ENCODE measurements around the gene CCL25. TPM values are rescaled to one million over a fixed set of nuclear protein-coding genes. Genes with fewer than 3 reads are reported as not detected.

CCL25 gene
- total and polyA plus RNA-seq, 2 experiments from 2014 or later = 0.52 to 0.73 TPM

DNA sequence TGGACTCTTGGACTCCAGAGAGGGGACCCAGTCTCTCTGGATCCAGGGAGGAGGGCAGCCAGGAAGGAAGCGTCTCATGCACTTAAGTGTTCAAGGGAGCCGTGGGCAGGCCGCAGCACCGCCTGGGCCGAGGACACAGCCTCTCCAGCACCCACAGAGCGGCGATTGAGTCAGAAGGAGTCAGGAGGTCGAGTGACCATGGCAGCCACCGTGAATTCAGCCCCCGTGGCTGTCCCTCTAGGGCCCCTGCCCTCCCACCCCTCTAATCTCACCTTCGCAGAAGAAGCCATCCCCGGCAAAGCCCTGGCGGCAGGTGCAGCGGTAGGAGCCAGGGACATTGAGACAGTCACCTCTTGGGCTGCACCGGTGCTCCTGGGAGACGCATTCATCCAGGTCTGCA, 58.8 kb downstream of the CCL25 start:
- peaks cover 50% of the 10 kb centered on the region for H3K36me3 Mint-ChIP-seq (ENCODE audit: low read depth)

More for the DNA sequence above, 58.8 kb downstream of the CCL25 start:
- Histone ChIP-seq H3F3A (replicated peaks; ENCODE audit: low read depth) (0 out of 2 replicates have a peak, but pooled peaks cover 2% of the 10 kb centered on the region), H3K36me3 (ENCODE audit: insufficient read depth) (peaks cover 10% of the 10 kb centered on the region; the same call in 1 of the 2 replicates), H3K9me2 (ENCODE audit: insufficient read depth) (0 out of 2 replicates have a peak, but pooled peaks cover 5% of the 10 kb centered on the region), H2AFZ (no peak overlapping the region), H3K4me3 (no peak overlapping the region), H3K27me3 (ENCODE audit: insufficient read depth) (no peaks in the 10 kb centered on the region), H4K20me1 (replicated peaks; ENCODE audit: insufficient read depth) (no peaks in the 10 kb centered on the region), H3K79me2 (replicated peaks; ENCODE audit: insufficient read depth) (no peaks in the 10 kb centered on the region), H3K4me1 (ENCODE audit: insufficient read depth) (no peaks in the 10 kb centered on the region), H3K27ac (ENCODE audit: low read depth) (no peak overlapping the region), H3K4me2 (no peak overlapping the region)
- no peak for TF ChIP-seq JUNB (IDR thresholded peaks at IDR 0.05; ENCODE audit: unreplicated experiment)
- TF ChIP-seq ZNF114 (CRISPR knock-in tag; IDR thresholded peaks at IDR 0.05) = no peak
- TF ChIP-seq, protein P1, sequence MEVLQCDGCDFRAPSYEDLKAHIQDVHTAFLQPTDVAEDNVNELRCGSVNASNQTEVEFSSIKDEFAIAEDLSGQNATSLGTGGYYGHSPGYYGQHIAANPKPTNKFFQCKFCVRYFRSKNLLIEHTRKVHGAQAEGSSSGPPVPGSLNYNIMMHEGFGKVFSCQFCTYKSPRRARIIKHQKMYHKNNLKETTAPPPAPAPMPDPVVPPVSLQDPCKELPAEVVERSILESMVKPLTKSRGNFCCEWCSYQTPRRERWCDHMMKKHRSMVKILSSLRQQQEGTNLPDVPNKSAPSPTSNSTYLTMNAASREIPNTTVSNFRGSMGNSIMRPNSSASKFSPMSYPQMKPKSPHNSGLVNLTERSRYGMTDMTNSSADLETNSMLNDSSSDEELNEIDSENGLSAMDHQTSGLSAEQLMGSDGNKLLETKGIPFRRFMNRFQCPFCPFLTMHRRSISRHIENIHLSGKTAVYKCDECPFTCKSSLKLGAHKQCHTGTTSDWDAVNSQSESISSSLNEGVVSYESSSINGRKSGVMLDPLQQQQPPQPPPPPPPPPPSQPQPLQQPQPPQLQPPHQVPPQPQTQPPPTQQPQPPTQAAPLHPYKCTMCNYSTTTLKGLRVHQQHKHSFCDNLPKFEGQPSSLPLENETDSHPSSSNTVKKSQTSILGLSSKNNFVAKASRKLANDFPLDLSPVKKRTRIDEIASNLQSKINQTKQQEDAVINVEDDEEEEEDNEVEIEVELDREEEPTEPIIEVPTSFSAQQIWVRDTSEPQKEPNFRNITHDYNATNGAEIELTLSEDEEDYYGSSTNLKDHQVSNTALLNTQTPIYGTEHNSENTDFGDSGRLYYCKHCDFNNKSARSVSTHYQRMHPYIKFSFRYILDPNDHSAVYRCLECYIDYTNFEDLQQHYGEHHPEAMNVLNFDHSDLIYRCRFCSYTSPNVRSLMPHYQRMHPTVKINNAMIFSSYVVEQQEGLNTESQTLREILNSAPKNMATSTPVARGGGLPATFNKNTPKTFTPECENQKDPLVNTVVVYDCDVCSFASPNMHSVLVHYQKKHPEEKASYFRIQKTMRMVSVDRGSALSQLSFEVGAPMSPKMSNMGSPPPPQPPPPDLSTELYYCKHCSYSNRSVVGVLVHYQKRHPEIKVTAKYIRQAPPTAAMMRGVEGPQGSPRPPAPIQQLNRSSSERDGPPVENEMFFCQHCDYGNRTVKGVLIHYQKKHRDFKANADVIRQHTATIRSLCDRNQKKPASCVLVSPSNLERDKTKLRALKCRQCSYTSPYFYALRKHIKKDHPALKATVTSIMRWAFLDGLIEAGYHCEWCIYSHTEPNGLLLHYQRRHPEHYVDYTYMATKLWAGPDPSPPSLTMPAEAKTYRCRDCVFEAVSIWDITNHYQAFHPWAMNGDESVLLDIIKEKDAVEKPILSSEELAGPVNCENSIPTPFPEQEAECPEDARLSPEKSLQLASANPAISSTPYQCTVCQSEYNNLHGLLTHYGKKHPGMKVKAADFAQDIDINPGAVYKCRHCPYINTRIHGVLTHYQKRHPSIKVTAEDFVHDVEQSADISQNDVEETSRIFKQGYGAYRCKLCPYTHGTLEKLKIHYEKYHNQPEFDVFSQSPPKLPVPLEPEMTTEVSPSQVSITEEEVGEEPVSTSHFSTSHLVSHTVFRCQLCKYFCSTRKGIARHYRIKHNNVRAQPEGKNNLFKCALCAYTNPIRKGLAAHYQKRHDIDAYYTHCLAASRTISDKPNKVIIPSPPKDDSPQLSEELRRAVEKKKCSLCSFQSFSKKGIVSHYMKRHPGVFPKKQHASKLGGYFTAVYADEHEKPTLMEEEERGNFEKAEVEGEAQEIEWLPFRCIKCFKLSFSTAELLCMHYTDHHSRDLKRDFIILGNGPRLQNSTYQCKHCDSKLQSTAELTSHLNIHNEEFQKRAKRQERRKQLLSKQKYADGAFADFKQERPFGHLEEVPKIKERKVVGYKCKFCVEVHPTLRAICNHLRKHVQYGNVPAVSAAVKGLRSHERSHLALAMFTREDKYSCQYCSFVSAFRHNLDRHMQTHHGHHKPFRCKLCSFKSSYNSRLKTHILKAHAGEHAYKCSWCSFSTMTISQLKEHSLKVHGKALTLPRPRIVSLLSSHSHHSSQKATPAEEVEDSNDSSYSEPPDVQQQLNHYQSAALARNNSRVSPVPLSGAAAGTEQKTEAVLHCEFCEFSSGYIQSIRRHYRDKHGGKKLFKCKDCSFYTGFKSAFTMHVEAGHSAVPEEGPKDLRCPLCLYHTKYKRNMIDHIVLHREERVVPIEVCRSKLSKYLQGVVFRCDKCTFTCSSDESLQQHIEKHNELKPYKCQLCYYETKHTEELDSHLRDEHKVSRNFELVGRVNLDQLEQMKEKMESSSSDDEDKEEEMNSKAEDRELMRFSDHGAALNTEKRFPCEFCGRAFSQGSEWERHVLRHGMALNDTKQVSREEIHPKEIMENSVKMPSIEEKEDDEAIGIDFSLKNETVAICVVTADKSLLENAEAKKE (CRISPR knock-in tag; IDR thresholded peaks at IDR 0.05) = no peak
- TF ChIP-seq CREB1 (CRISPR knock-in tag; IDR thresholded peaks at IDR 0.05; ENCODE audit: low read depth) = no peak
- TF ChIP-seq POLR2AphosphoS5 (IDR thresholded peaks at IDR 0.05; ENCODE audit: low read depth) = no peak
- TF ChIP-seq, protein P2, sequence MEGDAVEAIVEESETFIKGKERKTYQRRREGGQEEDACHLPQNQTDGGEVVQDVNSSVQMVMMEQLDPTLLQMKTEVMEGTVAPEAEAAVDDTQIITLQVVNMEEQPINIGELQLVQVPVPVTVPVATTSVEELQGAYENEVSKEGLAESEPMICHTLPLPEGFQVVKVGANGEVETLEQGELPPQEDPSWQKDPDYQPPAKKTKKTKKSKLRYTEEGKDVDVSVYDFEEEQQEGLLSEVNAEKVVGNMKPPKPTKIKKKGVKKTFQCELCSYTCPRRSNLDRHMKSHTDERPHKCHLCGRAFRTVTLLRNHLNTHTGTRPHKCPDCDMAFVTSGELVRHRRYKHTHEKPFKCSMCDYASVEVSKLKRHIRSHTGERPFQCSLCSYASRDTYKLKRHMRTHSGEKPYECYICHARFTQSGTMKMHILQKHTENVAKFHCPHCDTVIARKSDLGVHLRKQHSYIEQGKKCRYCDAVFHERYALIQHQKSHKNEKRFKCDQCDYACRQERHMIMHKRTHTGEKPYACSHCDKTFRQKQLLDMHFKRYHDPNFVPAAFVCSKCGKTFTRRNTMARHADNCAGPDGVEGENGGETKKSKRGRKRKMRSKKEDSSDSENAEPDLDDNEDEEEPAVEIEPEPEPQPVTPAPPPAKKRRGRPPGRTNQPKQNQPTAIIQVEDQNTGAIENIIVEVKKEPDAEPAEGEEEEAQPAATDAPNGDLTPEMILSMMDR (conservative IDR thresholded peaks at IDR 0.05; ENCODE audit: low read depth in 2 of 2) = no peak
- TF ChIP-seq NANOG (IDR thresholded peaks at IDR 0.05; ENCODE audit: borderline replicate concordance) = no peak
- no peak for TF ChIP-seq EZH2 (IDR thresholded peaks at IDR 0.05; ENCODE audit: low read depth, unreplicated experiment)
- no peak for TF ChIP-seq ZNF331 (CRISPR knock-in tag; IDR thresholded peaks at IDR 0.05; ENCODE audit: low read depth)
- TF ChIP-seq STAT1 (IDR thresholded peaks at IDR 0.05; ENCODE audit: unreplicated experiment) = no peak
- TF ChIP-seq EZH2phosphoT487 (IDR thresholded peaks at IDR 0.05; ENCODE audit: unreplicated experiment) = no peak
- TF ChIP-seq, protein P3, sequence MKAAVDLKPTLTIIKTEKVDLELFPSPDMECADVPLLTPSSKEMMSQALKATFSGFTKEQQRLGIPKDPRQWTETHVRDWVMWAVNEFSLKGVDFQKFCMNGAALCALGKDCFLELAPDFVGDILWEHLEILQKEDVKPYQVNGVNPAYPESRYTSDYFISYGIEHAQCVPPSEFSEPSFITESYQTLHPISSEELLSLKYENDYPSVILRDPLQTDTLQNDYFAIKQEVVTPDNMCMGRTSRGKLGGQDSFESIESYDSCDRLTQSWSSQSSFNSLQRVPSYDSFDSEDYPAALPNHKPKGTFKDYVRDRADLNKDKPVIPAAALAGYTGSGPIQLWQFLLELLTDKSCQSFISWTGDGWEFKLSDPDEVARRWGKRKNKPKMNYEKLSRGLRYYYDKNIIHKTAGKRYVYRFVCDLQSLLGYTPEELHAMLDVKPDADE (IDR thresholded peaks at IDR 0.05) = no peak
- TF ChIP-seq, protein P4, sequence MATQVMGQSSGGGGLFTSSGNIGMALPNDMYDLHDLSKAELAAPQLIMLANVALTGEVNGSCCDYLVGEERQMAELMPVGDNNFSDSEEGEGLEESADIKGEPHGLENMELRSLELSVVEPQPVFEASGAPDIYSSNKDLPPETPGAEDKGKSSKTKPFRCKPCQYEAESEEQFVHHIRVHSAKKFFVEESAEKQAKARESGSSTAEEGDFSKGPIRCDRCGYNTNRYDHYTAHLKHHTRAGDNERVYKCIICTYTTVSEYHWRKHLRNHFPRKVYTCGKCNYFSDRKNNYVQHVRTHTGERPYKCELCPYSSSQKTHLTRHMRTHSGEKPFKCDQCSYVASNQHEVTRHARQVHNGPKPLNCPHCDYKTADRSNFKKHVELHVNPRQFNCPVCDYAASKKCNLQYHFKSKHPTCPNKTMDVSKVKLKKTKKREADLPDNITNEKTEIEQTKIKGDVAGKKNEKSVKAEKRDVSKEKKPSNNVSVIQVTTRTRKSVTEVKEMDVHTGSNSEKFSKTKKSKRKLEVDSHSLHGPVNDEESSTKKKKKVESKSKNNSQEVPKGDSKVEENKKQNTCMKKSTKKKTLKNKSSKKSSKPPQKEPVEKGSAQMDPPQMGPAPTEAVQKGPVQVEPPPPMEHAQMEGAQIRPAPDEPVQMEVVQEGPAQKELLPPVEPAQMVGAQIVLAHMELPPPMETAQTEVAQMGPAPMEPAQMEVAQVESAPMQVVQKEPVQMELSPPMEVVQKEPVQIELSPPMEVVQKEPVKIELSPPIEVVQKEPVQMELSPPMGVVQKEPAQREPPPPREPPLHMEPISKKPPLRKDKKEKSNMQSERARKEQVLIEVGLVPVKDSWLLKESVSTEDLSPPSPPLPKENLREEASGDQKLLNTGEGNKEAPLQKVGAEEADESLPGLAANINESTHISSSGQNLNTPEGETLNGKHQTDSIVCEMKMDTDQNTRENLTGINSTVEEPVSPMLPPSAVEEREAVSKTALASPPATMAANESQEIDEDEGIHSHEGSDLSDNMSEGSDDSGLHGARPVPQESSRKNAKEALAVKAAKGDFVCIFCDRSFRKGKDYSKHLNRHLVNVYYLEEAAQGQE (IDR thresholded peaks at IDR 0.05; ENCODE audit: unreplicated experiment) = no peak
- Mint-ChIP-seq H3K4me3 (no peak overlapping the region), H3K4me1 (no peaks in the 10 kb centered on the region), H3K27ac (no peak overlapping the region), H3K9me3 (no peaks in the 10 kb centered on the region), H3K27me3 (ENCODE audit: insufficient read depth, low read depth, poor library complexity) (peaks cover 5% of the 10 kb centered on the region)
- DNase-seq (ENCODE audit: low spot score) (no peak), ATAC-seq (no peak)
